ENCODE results near the gene FBXL3. TPM values are rescaled to one million over a fixed set of nuclear protein-coding genes. Genes with fewer than 3 reads are reported as not detected.

Gene FBXL3, protein sequence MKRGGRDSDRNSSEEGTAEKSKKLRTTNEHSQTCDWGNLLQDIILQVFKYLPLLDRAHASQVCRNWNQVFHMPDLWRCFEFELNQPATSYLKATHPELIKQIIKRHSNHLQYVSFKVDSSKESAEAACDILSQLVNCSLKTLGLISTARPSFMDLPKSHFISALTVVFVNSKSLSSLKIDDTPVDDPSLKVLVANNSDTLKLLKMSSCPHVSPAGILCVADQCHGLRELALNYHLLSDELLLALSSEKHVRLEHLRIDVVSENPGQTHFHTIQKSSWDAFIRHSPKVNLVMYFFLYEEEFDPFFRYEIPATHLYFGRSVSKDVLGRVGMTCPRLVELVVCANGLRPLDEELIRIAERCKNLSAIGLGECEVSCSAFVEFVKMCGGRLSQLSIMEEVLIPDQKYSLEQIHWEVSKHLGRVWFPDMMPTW
- polyA plus RNA-seq, result 43.4 TPM

DNA sequence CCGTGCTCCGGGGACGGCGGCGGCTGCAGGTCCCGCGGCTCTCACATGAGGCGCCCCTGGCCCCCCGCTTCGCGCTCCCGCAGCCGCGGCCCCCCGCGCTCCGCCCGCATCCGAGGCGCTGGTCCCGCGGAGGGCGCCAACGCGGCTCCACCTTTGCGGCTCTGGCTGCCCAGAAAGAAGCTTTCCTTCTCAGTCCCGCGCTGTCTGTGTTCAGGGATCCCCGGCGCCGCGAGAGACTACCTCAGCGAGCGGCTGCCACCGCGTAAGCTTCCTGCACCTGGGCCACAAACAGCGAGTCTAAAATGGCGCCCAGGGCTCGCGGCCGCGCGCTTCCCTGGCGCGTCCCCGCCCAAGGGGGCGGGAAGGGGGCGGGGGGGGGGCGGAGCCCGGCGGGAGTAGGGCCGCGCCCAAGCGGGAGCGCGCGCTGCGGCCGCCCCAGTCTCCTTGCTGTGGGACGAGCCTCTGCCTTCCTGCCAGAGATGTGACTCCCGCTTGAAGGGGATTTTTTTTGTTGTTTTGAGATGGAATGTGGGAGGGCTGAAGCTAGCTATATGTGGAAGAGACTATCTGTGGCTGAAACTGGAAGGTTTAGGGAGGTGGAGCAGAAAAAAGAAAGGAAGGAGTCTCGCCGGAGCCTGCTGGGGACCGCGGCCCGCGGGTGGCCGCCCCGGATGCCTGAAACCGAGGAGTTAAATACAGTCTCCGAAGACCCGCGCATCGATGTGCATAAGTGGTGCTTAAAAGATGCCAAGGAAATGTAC, at the start of gene FBXL3:
Gene FBXL3 (minus strand): TSS at position 299 of the 761 bp plus-strand sequence. CDS start 5,299 bp downstream, outside the sequence.
- peak within 1 kb of the TSS; percentile 98 to 99 (median 98) for H3K27ac Mint-ChIP-seq
- no peaks in the 10 kb centered on the region for H3K27me3 Mint-ChIP-seq
- H3K36me3 Mint-ChIP-seq, result no peaks in the 10 kb centered on the region
- H3K9me3 Mint-ChIP-seq, result no peaks in the 10 kb centered on the region
- H3K4me3 Mint-ChIP-seq, result peak within 1 kb of the TSS; percentile 99 to 100 (median 99)
- peaks cover 34 to 51% (median 37%) of the 10 kb centered on the region in 3 donors for H3K4me1 Mint-ChIP-seq

DNA sequence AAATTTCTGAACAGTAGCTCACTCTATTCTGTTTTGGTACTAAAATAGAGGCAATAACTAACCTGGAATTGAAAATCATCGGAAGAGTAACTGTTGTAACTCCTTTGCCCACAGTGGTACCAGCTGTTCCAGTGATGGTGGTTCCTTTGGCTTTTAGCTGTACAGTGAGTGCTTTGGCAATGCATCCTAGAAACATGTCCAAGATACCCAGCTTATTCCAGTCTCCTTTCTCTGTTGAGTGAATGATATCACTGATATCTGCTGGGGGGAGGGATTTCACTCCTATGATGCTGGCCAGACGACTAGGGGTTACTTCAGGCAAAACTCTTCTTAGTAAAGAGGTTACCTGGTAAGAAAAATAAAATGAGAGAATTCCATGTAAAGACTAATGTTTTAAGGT, 40.6 kb upstream of the FBXL3 start:
- no peak overlapping the region for H3K4me3 Mint-ChIP-seq
- no peaks in the 10 kb centered on the region for H3K9me3 Mint-ChIP-seq
- H3K27ac Mint-ChIP-seq, result no peak overlapping the region
- H3K27me3 Mint-ChIP-seq, result no peaks in the 10 kb centered on the region
- peaks cover 7% of the 10 kb centered on the region for H3K36me3 Mint-ChIP-seq
- peaks cover 10% of the 10 kb centered on the region in 3 donors for H3K4me1 Mint-ChIP-seq

DNA sequence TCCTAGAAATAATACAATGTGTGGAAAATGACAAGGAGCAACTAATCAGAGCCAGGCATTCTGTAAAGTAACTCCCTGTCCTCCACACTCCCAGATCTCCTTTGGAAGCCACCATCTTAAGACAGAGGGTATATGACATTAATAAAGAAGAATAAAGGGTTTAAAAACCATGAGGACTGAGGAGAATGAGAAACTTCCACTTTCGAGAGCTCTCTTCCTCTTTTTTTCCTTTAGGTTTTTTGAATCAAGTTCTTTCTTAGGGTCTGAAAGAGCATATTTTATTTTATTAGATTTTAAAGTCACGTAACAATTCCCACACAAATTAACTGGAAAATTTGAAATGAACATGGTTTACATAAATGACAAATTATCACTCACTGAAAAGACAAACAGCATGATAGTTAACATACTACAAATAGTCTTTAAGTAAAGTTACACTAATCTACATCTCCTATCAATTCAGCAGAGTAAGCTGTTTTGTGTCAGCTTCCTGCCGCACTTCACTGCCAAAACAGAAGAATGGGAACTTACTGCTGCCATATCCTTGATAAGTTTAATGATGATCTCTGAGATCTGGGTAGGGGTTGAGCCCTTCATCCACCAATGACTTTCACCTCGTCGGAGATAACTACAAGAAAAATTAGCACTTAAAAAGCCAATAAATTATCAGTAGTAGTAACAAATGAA, 38.6 kb upstream of the FBXL3 start:
- Mint-ChIP-seq H3K4me3 (peak overlapping the region in 1 of 4 donors; percentile 51), H3K9me3 (no peaks in the 10 kb centered on the region), H3K27ac (peak overlapping the region in 2 of 3 donors; percentile 78), H3K36me3 (peaks cover 3% of the 10 kb centered on the region), H3K27me3 (no peaks in the 10 kb centered on the region), H3K4me1 (peaks cover 9 to 10% (median 10%) of the 10 kb centered on the region in 3 donors)

DNA sequence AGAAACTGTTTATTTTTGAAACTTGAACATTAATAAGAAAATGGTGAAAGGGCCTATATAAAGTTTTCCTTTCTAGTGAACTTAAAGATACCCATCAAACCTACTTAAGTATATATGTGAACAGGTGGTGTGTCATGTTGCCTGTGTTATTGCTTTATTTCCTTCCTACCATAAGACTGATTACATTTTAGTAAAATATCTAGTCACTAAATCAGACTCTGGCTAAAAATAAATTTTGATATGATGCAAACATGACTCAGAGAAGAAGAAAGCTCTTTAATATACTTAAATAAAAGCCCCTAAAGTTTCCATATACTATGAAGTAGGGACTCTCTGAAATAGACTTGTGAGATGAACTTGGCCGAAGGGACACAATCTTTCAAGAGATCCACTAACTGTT, 35.1 kb upstream of the FBXL3 start:
- Mint-ChIP-seq H3K27ac (no peak overlapping the region), H3K4me1 (peaks cover 9 to 10% (median 10%) of the 10 kb centered on the region in 3 donors), H3K36me3 (peaks cover 9% of the 10 kb centered on the region), H3K9me3 (no peaks in the 10 kb centered on the region), H3K4me3 (no peak overlapping the region), H3K27me3 (no peaks in the 10 kb centered on the region)

DNA sequence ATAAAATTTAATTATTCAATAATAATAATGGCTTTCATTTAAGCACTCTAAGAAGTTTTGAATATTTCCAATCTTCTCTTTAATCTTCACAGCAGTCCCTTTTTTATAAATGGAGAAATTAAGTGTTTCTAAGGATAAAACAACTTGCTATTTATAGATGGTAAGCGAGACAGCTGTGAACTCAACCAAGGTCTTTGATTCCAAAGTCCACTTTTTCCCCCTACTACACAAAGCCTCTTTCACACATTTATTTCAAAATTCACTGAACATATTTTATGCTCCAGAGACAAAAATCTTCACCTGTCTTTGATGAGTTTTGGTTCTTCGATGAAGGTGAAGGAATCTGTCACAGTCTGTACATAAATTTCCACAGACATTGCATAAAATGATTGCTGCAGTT, 34.4 kb upstream of the FBXL3 start:
- Mint-ChIP-seq H3K4me3 (no peak overlapping the region), H3K4me1 (peaks cover 9 to 10% (median 10%) of the 10 kb centered on the region in 3 donors), H3K9me3 (no peaks in the 10 kb centered on the region), H3K36me3 (peaks cover 9% of the 10 kb centered on the region), H3K27ac (peak overlapping the region in 1 of 3 donors; percentile 23), H3K27me3 (no peaks in the 10 kb centered on the region)

DNA sequence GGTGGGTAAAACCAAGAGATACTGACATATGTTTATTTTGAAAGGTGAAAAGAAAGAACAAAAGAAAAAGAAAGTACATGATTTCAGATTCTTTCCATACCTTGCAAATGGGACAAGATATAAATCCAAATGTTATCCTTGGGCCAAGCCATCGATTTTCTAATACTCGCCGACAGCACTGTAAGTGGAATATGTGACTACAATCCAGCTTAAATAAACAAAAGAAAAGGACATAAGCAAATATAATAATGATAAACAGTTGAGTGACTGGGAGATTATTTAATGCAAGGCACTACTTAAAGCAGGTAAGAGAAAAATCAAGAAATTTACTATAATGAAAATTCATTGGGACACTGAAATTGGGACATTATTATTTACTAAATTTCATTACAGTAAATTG, 29.9 kb upstream of the FBXL3 start:
- Mint-ChIP-seq H3K36me3 (peaks cover 15% of the 10 kb centered on the region), H3K27me3 (no peaks in the 10 kb centered on the region), H3K4me3 (no peak overlapping the region), H3K9me3 (no peaks in the 10 kb centered on the region), H3K4me1 (peaks cover 0 to 2% (median 0%) of the 10 kb centered on the region in 3 donors), H3K27ac (peak overlapping the region in 1 of 3 donors; percentile 27)

DNA sequence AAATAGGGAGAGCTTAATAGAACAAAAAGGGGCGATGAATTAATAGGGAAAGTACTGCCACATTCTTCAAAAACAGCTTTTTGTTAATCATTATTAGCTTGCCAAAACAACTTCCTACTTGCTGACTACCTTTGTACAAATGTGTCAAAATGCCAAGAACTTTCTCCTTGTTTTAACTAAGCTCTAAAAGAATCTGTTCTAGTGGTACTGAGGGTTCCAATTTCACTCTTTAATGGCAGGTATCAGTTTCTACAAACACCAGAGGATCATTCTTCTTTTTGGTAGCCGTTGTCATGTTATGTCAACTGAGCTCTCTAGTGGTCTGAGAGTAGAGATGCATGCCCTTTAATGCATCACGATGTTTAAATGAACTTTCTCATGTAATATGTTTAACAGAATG, 29.4 kb upstream of the FBXL3 start:
- Mint-ChIP-seq H3K27me3 (no peaks in the 10 kb centered on the region), H3K27ac (peak overlapping the region in 1 of 3 donors; percentile 27), H3K4me3 (no peak overlapping the region), H3K4me1 (peaks cover 0 to 2% (median 0%) of the 10 kb centered on the region in 3 donors), H3K9me3 (no peaks in the 10 kb centered on the region), H3K36me3 (peaks cover 15% of the 10 kb centered on the region)

DNA sequence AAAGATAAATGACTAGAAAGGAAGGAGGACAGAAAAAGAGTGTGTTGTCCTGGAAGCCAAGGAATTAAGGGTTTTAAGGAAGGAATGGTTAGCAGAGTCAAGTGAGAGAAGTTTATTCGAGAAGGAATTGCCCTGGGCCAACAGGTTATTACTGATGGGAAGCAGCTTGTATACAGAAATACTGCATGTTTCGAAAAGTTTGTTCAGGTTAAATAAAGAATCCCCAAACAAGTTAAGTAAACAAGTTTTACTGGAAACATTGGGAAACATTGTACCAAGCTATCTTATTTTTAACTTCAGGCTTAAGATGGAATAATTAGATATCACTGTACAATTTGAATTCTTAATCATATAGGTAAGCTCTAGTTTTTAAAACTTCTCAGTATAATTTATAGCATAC, 28.2 kb upstream of the FBXL3 start:
- H3K9me3 Mint-ChIP-seq, result no peaks in the 10 kb centered on the region
- peak overlapping the region in 1 of 3 donors; percentile 60 for H3K27ac Mint-ChIP-seq
- no peak overlapping the region for H3K4me3 Mint-ChIP-seq
- peaks cover 15% of the 10 kb centered on the region for H3K36me3 Mint-ChIP-seq
- H3K4me1 Mint-ChIP-seq, result peaks cover 0 to 2% (median 0%) of the 10 kb centered on the region in 3 donors
- no peaks in the 10 kb centered on the region for H3K27me3 Mint-ChIP-seq

DNA sequence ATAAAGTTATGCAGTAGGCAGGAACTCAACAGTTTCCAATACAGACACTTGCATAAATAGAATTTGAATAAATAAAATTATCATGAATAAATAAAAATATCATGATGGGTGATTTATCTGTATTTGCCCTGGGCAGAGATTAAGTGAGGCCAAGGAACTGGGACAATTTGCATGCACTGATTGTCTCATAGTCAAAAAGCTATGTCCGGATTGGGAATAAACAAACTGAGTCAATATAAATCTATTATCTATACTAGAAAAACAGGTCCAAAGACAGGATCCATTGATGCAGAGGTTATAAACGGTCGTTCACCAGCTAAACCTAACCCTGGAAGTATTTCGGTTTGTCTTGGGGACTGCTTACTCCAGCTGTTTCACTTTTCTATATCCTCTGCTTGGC, 26.2 kb upstream of the FBXL3 start:
- Mint-ChIP-seq H3K9me3 (no peaks in the 10 kb centered on the region), H3K4me1 (peaks cover 0 to 2% (median 0%) of the 10 kb centered on the region in 3 donors), H3K27me3 (no peaks in the 10 kb centered on the region), H3K27ac (no peak overlapping the region), H3K4me3 (no peak overlapping the region), H3K36me3 (peaks cover 21% of the 10 kb centered on the region)

DNA sequence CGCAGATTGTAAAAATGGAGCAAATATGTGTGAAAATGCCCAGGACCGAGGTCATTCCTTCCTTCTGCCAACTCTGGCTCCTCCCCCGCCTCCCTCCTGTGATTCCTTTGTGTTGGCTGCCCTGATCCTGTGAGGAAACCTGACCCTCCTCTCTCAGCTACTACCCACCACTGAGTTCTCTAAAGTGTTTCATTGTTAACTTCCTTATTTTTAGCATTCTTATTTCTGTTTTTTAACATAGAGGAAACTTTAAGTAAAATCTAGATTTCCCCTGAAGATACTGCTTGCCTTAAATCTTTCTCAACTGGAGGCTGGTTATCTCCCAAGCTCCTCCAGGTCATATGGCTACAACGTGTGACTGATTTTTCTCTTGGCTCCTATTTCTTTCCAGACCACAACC, 21.7 kb upstream of the FBXL3 start:
- peak overlapping the region in 2 of 3 donors; percentile 77 to 80 for H3K27ac Mint-ChIP-seq
- no peak overlapping the region for H3K4me3 Mint-ChIP-seq
- no peaks in the 10 kb centered on the region for H3K27me3 Mint-ChIP-seq
- H3K9me3 Mint-ChIP-seq, result no peaks in the 10 kb centered on the region
- no peaks in the 10 kb centered on the region for H3K4me1 Mint-ChIP-seq
- H3K36me3 Mint-ChIP-seq, result peaks cover 18% of the 10 kb centered on the region

DNA sequence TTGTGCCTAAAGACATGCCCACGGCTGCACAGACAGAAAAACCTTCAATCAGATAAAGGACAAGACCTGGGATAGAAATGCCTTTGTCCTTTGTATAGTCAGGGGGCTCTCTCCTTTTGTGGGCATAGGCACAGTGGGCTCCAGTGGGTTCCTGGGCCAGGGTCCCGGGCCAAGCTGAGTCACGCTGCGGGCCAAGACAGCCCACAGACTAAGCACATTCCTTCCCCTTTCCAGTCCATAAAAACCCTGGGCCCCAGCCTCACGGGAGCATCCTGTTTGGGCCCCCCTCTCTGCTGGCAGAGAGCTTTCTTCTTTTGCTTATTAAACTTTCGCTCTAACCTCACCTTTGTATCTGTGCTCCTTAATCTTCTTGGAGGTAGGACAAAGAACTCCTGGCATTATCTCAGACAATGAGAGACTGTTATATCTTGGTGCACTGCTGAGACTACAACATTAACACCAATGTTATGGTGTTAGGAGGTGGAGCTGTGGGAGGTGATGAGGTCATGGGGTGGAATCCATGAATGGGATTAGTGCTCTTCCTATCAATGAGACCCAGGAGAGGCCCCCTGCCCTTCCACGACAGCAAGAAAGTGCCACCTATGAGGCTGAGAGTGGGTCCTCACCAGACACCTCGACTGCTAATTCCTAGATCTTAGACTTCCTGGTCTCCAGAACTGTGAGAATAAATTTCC, 20.8 kb upstream of the FBXL3 start:
- Mint-ChIP-seq H3K9me3 (no peaks in the 10 kb centered on the region), H3K27ac (peak overlapping the region in 2 of 3 donors; percentile 4 to 25), H3K4me3 (no peak overlapping the region), H3K4me1 (no peaks in the 10 kb centered on the region), H3K36me3 (peaks cover 18% of the 10 kb centered on the region), H3K27me3 (no peaks in the 10 kb centered on the region)

DNA sequence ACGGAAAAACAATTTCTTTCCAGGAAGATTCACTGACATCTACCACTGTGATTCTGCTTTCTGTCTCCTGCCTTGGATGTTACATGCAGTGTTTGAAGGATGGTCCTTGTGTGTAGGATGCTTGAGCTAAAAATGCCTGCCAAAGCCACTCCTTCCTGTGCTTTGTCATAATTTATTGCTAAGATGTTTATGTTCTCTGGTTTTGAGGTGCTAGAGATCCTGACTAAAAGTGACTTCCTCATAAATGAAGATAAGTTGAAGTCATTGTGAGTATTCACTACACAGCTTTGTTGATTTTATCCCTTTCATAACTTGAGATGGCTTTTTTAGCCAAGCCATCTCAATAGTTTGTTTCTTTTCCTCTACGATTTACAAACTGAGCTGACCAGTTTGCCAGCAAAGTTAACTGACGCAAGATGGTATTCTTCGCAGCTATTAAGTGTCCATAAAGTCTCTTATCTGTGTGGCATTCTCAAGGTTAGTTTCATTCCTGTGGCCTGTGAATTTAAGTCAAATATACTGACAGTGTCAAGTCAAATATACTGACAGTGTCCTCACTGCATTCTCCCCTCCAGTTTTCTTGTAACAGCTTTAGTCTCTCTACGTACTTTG, 15.7 kb upstream of the FBXL3 start:
- peaks cover 5% of the 10 kb centered on the region for H3K36me3 Mint-ChIP-seq
- H3K27ac Mint-ChIP-seq, result no peak overlapping the region
- no peaks in the 10 kb centered on the region for H3K9me3 Mint-ChIP-seq
- peaks cover 0 to 5% (median 0%) of the 10 kb centered on the region in 3 donors for H3K4me1 Mint-ChIP-seq
- H3K4me3 Mint-ChIP-seq, result no peak overlapping the region
- no peaks in the 10 kb centered on the region for H3K27me3 Mint-ChIP-seq

DNA sequence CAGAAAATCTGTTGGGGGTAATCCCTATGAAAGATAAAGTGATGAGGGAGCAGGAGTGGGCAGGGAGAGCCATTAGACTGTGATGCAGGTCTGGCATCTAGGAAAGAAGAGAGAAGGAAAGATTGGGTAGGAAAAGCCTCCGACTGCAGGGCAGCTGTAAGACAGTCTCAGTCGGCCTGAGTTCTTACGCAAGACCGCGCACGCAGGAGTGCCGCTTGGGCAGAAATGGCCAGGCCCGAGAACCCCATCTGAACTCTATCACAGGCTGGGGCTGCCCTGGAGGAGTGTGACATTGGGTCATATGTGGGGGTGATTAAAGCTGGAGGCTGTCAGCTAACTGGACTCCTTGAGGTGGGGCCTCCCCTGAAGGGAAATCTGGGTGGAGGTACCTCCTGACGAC, 13.9 kb upstream of the FBXL3 start:
- Mint-ChIP-seq H3K27ac (peak overlapping the region in 1 of 3 donors; percentile 72), H3K4me3 (no peak overlapping the region), H3K9me3 (no peaks in the 10 kb centered on the region), H3K36me3 (peaks cover 2% of the 10 kb centered on the region), H3K4me1 (peaks cover 0 to 5% (median 0%) of the 10 kb centered on the region in 3 donors), H3K27me3 (no peaks in the 10 kb centered on the region)

DNA sequence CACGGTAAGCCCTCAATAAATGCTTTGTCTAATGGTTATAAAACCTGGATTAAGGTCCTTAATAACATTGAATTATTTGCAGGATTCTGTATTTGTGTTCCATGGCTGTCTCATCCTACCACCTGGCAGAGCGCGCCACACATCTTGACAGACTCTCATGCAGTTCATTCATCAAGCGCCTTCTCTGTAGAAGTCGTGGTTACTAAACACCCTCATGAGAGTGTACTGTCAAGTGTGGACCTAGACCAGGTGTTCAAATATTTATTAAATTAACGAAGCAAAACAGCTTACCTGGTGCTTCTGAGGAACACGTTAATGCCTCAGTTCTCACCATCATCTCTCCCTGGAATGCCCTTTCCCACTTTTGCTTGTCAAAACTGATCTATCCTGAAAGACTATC, 13.1 kb upstream of the FBXL3 start:
- H3K27ac Mint-ChIP-seq, result peak overlapping the region in 2 of 3 donors; percentile 65 to 72
- H3K4me3 Mint-ChIP-seq, result no peak overlapping the region
- H3K9me3 Mint-ChIP-seq, result no peaks in the 10 kb centered on the region
- H3K27me3 Mint-ChIP-seq, result no peaks in the 10 kb centered on the region
- H3K36me3 Mint-ChIP-seq, result no peaks in the 10 kb centered on the region
- peaks cover 0 to 5% (median 0%) of the 10 kb centered on the region in 3 donors for H3K4me1 Mint-ChIP-seq
